HepG2 (cell line): Measurements from ENCODE around the gene DDIT4. TPM values are rescaled to one million over a fixed set of nuclear protein-coding genes. Genes with fewer than 3 reads are reported as not detected.

Experiments used
- ARID5B ChIP-seq: IDR thresholded peaks from 2 replicates; pipeline ENCODE4 v1.4.0; 2020; ENCODE audit warnings: mild to moderate bottlenecking, missing genetic modification reagents
- BRD4 ChIP-seq: sonication (generic); formaldehyde crosslinking; IDR thresholded peaks from 2 replicates; pipeline ENCODE4 v1.4.0; 2020; ENCODE audit warnings: missing genetic modification reagents
- CBX5 ChIP-seq: sonication (generic); formaldehyde crosslinking; IDR thresholded peaks from 2 replicates; pipeline ENCODE4 v1.4.0; 2020; ENCODE audit warnings: missing genetic modification reagents, borderline replicate concordance
- LRRFIP1 ChIP-seq: sonication (generic); formaldehyde crosslinking; conservative IDR thresholded peaks from 2 replicates; pipeline ENCODE4 v1.4.0; 2020; ENCODE audit warnings: missing genetic modification reagents
- NFIC ChIP-seq: IDR thresholded peaks from 2 replicates; pipeline ENCODE4 v1.6.1; 2012; ENCODE audit warnings: mild to moderate bottlenecking, low read length, inconsistent platforms
- NR2F6 ChIP-seq, 2 experiments: IDR thresholded peaks; 2 replicates each; pipeline ENCODE4 v1.6.1; 2016; ENCODE audit warnings: antibody characterized with exemption in 1 of 2, mild to moderate bottlenecking in 1 of 2
- SYNCRIP ChIP-seq: fragments of 200-400 bp; formaldehyde crosslinking; IDR thresholded peaks from 2 replicates; pipeline ENCODE4 v1.6.1; 2018; ENCODE audit warnings: mild to moderate bottlenecking, low read depth, low read length; ENCODE audit not compliant: insufficient read depth
- ZFX ChIP-seq: sonication (generic); formaldehyde crosslinking; IDR thresholded peaks from 2 replicates; pipeline ENCODE4 v1.4.0; 2020; ENCODE audit warnings: mild to moderate bottlenecking, low read depth, missing genetic modification reagents, moderate library complexity
- ZNF292 ChIP-seq: sonication (generic); formaldehyde crosslinking; IDR thresholded peaks from 2 replicates; pipeline ENCODE4 v1.8.1; 2022; ENCODE audit warnings: mild to moderate bottlenecking, low read depth, missing genetic modification reagents, borderline replicate concordance
- polyA plus RNA-seq, 8 experiments: library from polyadenylated mRNA; depleted of rRNA in 3 of 8; stranded (reverse) in 7 of 8; unstranded in 1 of 8; fragments of >200 nt; fragmentation: Illumina TruSeq in 4 of 8; extraction: Trizol in 4 of 8; gene quantifications; 2 replicates each; pipeline versions ENCODE4 v1.2.1 to v1.2.3, GENCODE V29; 2011 to 2016; ENCODE audit warnings: low read depth in 4 of 8, missing spikeins in 1 of 8, mixed read lengths in 1 of 8; ENCODE audit not compliant: insufficient read depth in 1 of 8
- total RNA-seq, 5 experiments: library from RNA; depleted of rRNA; stranded (reverse); fragments of >200 nt; fragmentation: Illumina TruSeq; extraction: Trizol; gene quantifications; 2 replicates each; pipeline ENCODE4 v1.2.3, GENCODE V29; 2016; ENCODE audit warnings: low read depth in 1 of 5

DDIT4 gene
- total and polyA plus RNA-seq, 2 of the 13 experiments (the other 11 are each of a cell fraction or from before 2014, with no cell fraction given): 35.6 to 40.7 TPM

- TF ChIP-seq ZNF292 (0 out of 2 replicates have a peak, but pooled peaks have one; percentile 42), NR2F6 (IDR thresholded peaks at IDR 0.05) (no peak), NR2F6 (CRISPR knock-in tag; IDR thresholded peaks at IDR 0.05) (peak; percentile 50), CBX5 (CRISPR knock-in tag) (0 out of 2 replicates have a peak, but pooled peaks have one; percentile 46), ZFX (CRISPR knock-in tag) (peak; percentile 46), LRRFIP1 (CRISPR knock-in tag) (no peak), SYNCRIP (no peak), BRD4 (no peak), ARID5B (no peak), NFIC (peak; percentile 65; the same call in 1 of the 2 replicates)
Observed at GRCh38 chr10:72308320-72308987, 34.7 kb downstream of the DDIT4 start (continued).
